NCI-H226 (cell line): ENCODE results near the gene NYNRIN.

Experiments
- DNase-seq: peaks from one replicate; pipeline ENCODE4 v3.0.0-alpha.2; 2015

Gene NYNRIN

GRCh38 chr14:24459331-24459730 is 60.5 kb downstream of the NYNRIN start:
- DNase-seq = no peak

GRCh38 chr14:24461336-24461735 is 62.5 kb downstream of the NYNRIN start:
- no peak for DNase-seq

- DNase-seq = no peak
These were observed 64.4 kb downstream of the NYNRIN start for GRCh38 chr14:24463017-24463883.

- DNase-seq = no peak
These were observed 65.3 kb downstream of the NYNRIN start for GRCh38 chr14:24463884-24464785.

DNA sequence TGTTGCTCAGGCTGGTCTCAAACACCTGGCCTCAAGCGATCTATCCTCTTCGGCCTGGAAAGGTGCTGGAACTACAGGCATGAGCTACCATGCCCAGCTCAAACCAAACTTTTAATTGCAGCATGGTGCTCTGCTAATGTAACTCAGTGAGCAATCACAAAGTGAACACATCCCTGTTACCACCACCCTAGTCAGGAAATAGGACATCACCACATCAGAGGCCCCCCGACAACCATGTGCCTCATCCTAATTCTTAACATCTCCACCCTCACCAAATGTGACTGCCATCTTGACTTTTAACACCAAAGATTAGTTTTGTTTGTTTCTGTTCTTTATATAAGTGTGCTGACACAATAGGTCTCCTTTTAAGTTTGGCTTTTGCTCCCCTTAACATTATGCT is 66.6 kb downstream of the NYNRIN start:
- DNase-seq = no peak

DNA sequence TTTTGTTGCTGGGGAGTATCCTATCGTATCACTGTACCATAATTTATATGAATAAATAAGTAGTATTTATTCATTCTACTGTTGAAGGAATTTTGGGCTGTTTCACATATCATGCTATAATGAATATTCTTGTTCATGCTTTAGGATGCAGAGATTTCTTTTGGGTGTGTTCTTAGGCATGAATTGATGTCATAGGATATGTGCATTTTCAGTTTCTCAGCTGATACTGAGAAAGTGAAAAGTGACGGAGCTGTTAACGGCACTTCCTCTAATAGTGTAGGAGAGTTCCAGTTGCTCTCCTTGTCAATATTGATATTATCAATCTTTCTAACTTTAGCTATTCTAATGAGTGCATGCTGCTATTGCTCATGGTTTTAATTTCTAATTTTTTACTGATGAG is 67.0 kb downstream of the NYNRIN start:
- no peak for DNase-seq
